K562 (cell line): ENCODE results near the gene MPPED1. TPM values are rescaled to one million over a fixed set of nuclear protein-coding genes. Genes with fewer than 3 reads are reported as not detected.

Experiments
- ATAC-seq: fragments of 200-7000 bp; cut with Tn5 transposase; 3 replicates; pipeline ENCODE4 v1.9.1; 2020; ENCODE audit warnings: moderate library complexity
- BruUV-seq: library from RNA; stranded (reverse); fragments of 400-500 nt; replicated peaks from 2 replicates; lab custom pipeline; 2021; lab: Mats Ljungman, UMichigan
- CTCF ChIA-PET: fragments of 300-600 bp; formaldehyde crosslinking; extraction: SDS; loops from one replicate; lab custom pipeline; 2021; ENCODE audit warnings: low intra/inter-chr PET ratio; lab: Yijun Ruan, JAX
- POLR2A ChIA-PET: fragments of 300-600, 350-650 bp; sonication (Branson Sonifier 250); formaldehyde crosslinking; extraction: SDS; loops from one replicate; lab custom pipeline; 2021; ENCODE audit warnings: antibody characterized with exemption, inconsistent platforms; lab: Yijun Ruan, JAX
- DNase-seq, 4 experiments: peaks; one replicate each; pipeline versions ENCODE4 v3.0.0 to v3.0.0-alpha.2; 2011 to 2018; ENCODE audit warnings: low spot score in 3 of 4, mixed read lengths in 3 of 4; ENCODE audit errors: extremely low read depth in 1 of 4
- FAIRE-seq: peaks from 2 replicates; lab custom pipeline; 2011; peaks lifted over from hg19 to GRCh38; lab: Jason Lieb, UNC
- H2AFZ ChIP-seq: 2 replicates; pipeline ENCODE4 v1.6.0; 2011; ENCODE audit warnings: low read depth, low read length, control low read depth, inconsistent platforms
- H3K27ac ChIP-seq: fragments of 200-600 bp; 3 replicates; pipeline ENCODE4 v1.8.0; 2011; ENCODE audit warnings: low read depth, mild to moderate bottlenecking, control low read depth, inconsistent platforms, low read length, moderate library complexity, mixed read lengths; ENCODE audit errors: extremely low read depth
- H3K27me3 ChIP-seq, 2 experiments: fragments of 300-600 bp in 1 of 2; 2 replicates in 1 of 2; 3 replicates in 1 of 2; pipeline versions ENCODE4 v1.6.0 to v1.8.0; 2011; ENCODE audit warnings: inconsistent platforms in 2 of 2, low read length in 2 of 2, mild to moderate bottlenecking in 1 of 2, mixed read lengths in 1 of 2, moderate library complexity in 1 of 2; ENCODE audit not compliant: control insufficient read depth in 2 of 2, insufficient read depth in 2 of 2
- H3K36me3 ChIP-seq: fragments of 300-600 bp; 3 replicates; pipeline ENCODE4 v1.8.0; 2011; ENCODE audit warnings: mild to moderate bottlenecking, low read length, inconsistent platforms; ENCODE audit not compliant: control insufficient read depth, insufficient read depth
- H3K4me1 ChIP-seq, 2 experiments: fragments of 200-600 bp in 1 of 2; replicated peaks in 1 of 2; 2 replicates in 1 of 2; 3 replicates in 1 of 2; pipeline versions ENCODE4 v1.5.1 to v1.8.0; 2011; ENCODE audit warnings: inconsistent platforms in 2 of 2, low read length in 2 of 2, mild to moderate bottlenecking in 1 of 2, mixed read lengths in 1 of 2, moderate library complexity in 1 of 2; ENCODE audit not compliant: control insufficient read depth in 2 of 2, insufficient read depth in 2 of 2
- H3K4me2 ChIP-seq: 2 replicates; pipeline ENCODE4 v1.6.1; 2011; ENCODE audit warnings: low read length, control low read depth, inconsistent platforms, mixed read lengths; ENCODE audit not compliant: insufficient read depth
- H3K4me3 ChIP-seq: fragments of 200-600 bp; sonication (generic), shearing (Covaris generic); 2 replicates; pipeline ENCODE4 v1.5.1; 2016; ENCODE audit warnings: control low read depth, inconsistent platforms
- H3K79me2 ChIP-seq: fragments of 200-600 bp; 3 replicates; pipeline ENCODE4 v1.8.0; 2011; ENCODE audit warnings: low read length, inconsistent platforms; ENCODE audit not compliant: control insufficient read depth, insufficient read depth
- H3K9ac ChIP-seq, 2 experiments: 2 replicates each; pipeline versions ENCODE4 v1.6.0 to v1.6.1; 2011; ENCODE audit warnings: low read depth in 2 of 2, low read length in 2 of 2, control low read depth in 1 of 2, inconsistent platforms in 1 of 2, mild to moderate bottlenecking in 1 of 2, mixed read lengths in 1 of 2; ENCODE audit not compliant: insufficient read depth in 1 of 2
- H3K9me1 ChIP-seq: one replicate; pipeline ENCODE4 v1.6.0; 2011; ENCODE audit warnings: inconsistent platforms, mild to moderate bottlenecking, low read length, moderate library complexity; ENCODE audit not compliant: control insufficient read depth, insufficient read depth
- H3K9me3 ChIP-seq: replicated peaks from 2 replicates; pipeline ENCODE4 v1.5.1; 2011; ENCODE audit warnings: low read depth, low read length, inconsistent platforms; ENCODE audit not compliant: control insufficient read depth, insufficient read depth
- H4K20me1 ChIP-seq: replicated peaks from 2 replicates; pipeline ENCODE4 v1.6.1; 2011; ENCODE audit warnings: low read length, inconsistent platforms, mixed read lengths; ENCODE audit not compliant: control insufficient read depth, insufficient read depth
- CBX1 ChIP-seq: sonication (generic); IDR thresholded peaks from 2 replicates; pipeline ENCODE4 v1.6.1; 2016; ENCODE audit warnings: antibody characterized with exemption, low read depth, mild to moderate bottlenecking
- MAZ ChIP-seq, 2 experiments: fragments of 450-650 bp in 1 of 2; sonication (generic) in 1 of 2; formaldehyde crosslinking; IDR thresholded peaks in 1 of 2; conservative IDR thresholded peaks in 1 of 2; 2 replicates each; pipeline versions ENCODE4 v1.4.0 to v1.5.0; 2020; ENCODE audit warnings: mild to moderate bottlenecking in 1 of 2, missing genetic modification reagents in 1 of 2
- SMARCA4 ChIP-seq: fragments of 450-650 bp; IDR thresholded peaks from 2 replicates; pipeline ENCODE4 v1.6.1; 2016
- TCF15 ChIP-seq: fragments of 250-450 bp; sonication (Bioruptor Pico); IDR thresholded peaks from 2 replicates; pipeline ENCODE4 v1.8.0; 2022; ENCODE audit warnings: moderate library complexity, mild to moderate bottlenecking, inconsistent platforms
- TRIM24 ChIP-seq, 2 experiments: fragments of 450-650 bp; IDR thresholded peaks; 2 replicates each; pipeline ENCODE4 v1.6.1; 2016
- ZNF121 ChIP-seq: sonication (generic); formaldehyde crosslinking; conservative IDR thresholded peaks from 2 replicates; pipeline ENCODE4 v1.8.0; 2022; ENCODE audit warnings: missing genetic modification reagents
- WGBS: fragments of 100-300 bp; shearing (Covaris generic); methylation state at CpG from one replicate; pipeline ENCODE4 v1.1.6; 2016; ENCODE audit warnings: low coverage, mixed read lengths; ENCODE audit not compliant: insufficient coverage; ENCODE audit errors: missing lambda C conversion rate; 5-methylcytosine and 5-hydroxymethylcytosine counted together
- in situ Hi-C: fragments of 300-500 bp; cut with MboI; formaldehyde crosslinking; loops from 4 replicates; pipeline ENCODE4 v1.15.0; 2018; ENCODE audit warnings: inconsistent platforms, mixed read lengths
- intact Hi-C: fragments of 100-400 bp; cut with micrococcal nuclease; formaldehyde crosslinking; loops from 2 replicates; pipeline ENCODE4 v1.14.2; 2022
- polyA plus RNA-seq, 8 experiments: library from polyadenylated mRNA; depleted of rRNA in 4 of 8; stranded (reverse) in 5 of 8; unstranded in 3 of 8; fragments of >200 nt; fragmentation: Nextera tagmentation in 2 of 8; fragmentation: Illumina TruSeq in 1 of 8; extraction: Ambion mirVana in 2 of 8; extraction: Trizol in 1 of 8; gene quantifications; 2 replicates each; pipeline versions ENCODE4 v1.2.1 to v1.2.3, GENCODE V29; 2011 to 2014; ENCODE audit warnings: inconsistent platforms in 1 of 8, missing spikeins in 1 of 8
- total RNA-seq, 7 experiments: library from RNA; depleted of rRNA in 6 of 7; stranded (reverse); fragments of >200 nt in 6 of 7; fragmentation: Illumina TruSeq in 2 of 7; extraction: Trizol in 2 of 7; gene quantifications; 2 replicates each; pipeline versions ENCODE4 v1.2.1 to v1.2.3, GENCODE V29; 2011 to 2021; ENCODE audit warnings: low replicate concordance in 1 of 7
- TF ChIP-seq, protein P1 (sequence below): fragments of 200-800 bp; sonication (Bioruptor generic); IDR thresholded peaks from 2 replicates; pipeline ENCODE4 v1.6.1; 2017; ENCODE audit warnings: missing genetic modification characterization, missing compliant biosample characterization
- TF ChIP-seq, protein P2 (sequence below), 2 experiments: fragments of 450-650 bp in 1 of 2; IDR thresholded peaks; 2 replicates each; pipeline ENCODE4 v1.6.1; 2011 to 2017; ENCODE audit warnings: low read depth in 2 of 2, antibody characterized with exemption in 1 of 2, borderline replicate concordance in 1 of 2, low read length in 1 of 2, mild to moderate bottlenecking in 1 of 2, mixed read lengths in 1 of 2; ENCODE audit not compliant: control insufficient read depth in 1 of 2

The MPPED1 gene
- total and polyA plus RNA-seq, 9 of the 15 experiments (the other 6 are each of a cell fraction or from before 2014, with no cell fraction given) = not detected

DNA sequence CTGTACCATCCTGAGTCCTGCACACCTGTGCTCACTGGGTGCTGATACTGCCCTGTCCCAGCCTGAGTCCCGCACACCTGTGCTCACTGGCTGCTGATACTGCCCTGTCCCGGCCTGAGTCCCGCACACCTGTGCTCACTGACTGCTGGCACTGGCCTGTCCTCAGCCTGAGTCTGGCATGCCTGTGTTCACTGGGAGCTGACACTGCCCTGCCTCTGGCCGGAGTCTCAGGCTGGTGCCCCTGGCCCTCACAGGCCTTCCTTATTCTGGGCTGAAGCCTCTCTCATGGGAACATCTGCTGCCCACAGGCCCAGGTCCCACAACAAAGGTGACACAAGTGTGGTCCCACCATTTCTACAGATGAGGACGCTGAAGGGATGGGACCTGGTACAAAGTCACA is 115.1 kb downstream of the MPPED1 start:
- DNase-seq = no peak
- no peaks in the 10 kb centered on the region for H3K4me1 ChIP-seq
- H3K27me3 ChIP-seq = peaks cover 0 to 6% of the 10 kb centered on the region in 2 experiments; a peak in 1 of 5 replicates
- H3K4me3 ChIP-seq = no peak overlapping the region
- H3K9me3 ChIP-seq = no peaks in the 10 kb centered on the region
- ChIA-PET POLR2A (no interaction called here), CTCF (no interaction called here)
- no peaks in the 10 kb centered on the region for H3K9me1 ChIP-seq
- H2AFZ ChIP-seq = no peak overlapping the region
- no peaks in the 10 kb centered on the region for H3K79me2 ChIP-seq
- intact Hi-C loops (no loop called here), in situ Hi-C loops (no loop called here)
- H3K4me2 ChIP-seq = no peak overlapping the region
- H3K27ac ChIP-seq = no peak overlapping the region
- H4K20me1 ChIP-seq = no peaks in the 10 kb centered on the region
- no peaks in the 10 kb centered on the region for H3K36me3 ChIP-seq
- no peak for FAIRE-seq
- no peak overlapping the region for H3K9ac ChIP-seq
- BruUV-seq = no TSS peak
- no peak for ATAC-seq
- 0% methylated on average over 3 of the region's 5 CpGs for WGBS
- TF ChIP-seq TCF15 (CRISPR knock-in tag) (no peak), TRIM24 (IDR thresholded peaks at IDR 0.05) (no peak), CBX1 (no peak), MAZ (CRISPR knock-in tag; conservative IDR thresholded peaks at IDR 0.05 in 1 of 2, IDR thresholded peaks at IDR 0.05 in 1 of 2) (no peak), ZNF121 (CRISPR knock-in tag) (no peak), SMARCA4 (no peak)
- TF ChIP-seq, protein P1, sequence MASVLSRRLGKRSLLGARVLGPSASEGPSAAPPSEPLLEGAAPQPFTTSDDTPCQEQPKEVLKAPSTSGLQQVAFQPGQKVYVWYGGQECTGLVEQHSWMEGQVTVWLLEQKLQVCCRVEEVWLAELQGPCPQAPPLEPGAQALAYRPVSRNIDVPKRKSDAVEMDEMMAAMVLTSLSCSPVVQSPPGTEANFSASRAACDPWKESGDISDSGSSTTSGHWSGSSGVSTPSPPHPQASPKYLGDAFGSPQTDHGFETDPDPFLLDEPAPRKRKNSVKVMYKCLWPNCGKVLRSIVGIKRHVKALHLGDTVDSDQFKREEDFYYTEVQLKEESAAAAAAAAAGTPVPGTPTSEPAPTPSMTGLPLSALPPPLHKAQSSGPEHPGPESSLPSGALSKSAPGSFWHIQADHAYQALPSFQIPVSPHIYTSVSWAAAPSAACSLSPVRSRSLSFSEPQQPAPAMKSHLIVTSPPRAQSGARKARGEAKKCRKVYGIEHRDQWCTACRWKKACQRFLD (CRISPR knock-in tag) = no peak
- TF ChIP-seq, protein P2, sequence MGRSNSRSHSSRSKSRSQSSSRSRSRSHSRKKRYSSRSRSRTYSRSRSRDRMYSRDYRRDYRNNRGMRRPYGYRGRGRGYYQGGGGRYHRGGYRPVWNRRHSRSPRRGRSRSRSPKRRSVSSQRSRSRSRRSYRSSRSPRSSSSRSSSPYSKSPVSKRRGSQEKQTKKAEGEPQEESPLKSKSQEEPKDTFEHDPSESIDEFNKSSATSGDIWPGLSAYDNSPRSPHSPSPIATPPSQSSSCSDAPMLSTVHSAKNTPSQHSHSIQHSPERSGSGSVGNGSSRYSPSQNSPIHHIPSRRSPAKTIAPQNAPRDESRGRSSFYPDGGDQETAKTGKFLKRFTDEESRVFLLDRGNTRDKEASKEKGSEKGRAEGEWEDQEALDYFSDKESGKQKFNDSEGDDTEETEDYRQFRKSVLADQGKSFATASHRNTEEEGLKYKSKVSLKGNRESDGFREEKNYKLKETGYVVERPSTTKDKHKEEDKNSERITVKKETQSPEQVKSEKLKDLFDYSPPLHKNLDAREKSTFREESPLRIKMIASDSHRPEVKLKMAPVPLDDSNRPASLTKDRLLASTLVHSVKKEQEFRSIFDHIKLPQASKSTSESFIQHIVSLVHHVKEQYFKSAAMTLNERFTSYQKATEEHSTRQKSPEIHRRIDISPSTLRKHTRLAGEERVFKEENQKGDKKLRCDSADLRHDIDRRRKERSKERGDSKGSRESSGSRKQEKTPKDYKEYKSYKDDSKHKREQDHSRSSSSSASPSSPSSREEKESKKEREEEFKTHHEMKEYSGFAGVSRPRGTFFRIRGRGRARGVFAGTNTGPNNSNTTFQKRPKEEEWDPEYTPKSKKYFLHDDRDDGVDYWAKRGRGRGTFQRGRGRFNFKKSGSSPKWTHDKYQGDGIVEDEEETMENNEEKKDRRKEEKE (IDR thresholded peaks at IDR 0.05; ENCODE audit: borderline replicate concordance in 1 of 2, control insufficient read depth in 1 of 2, low read depth in 2 of 2, low read length in 1 of 2) = no peak
